Measurements from ENCODE around the gene CNKSR1.

CNKSR1 gene

DNA sequence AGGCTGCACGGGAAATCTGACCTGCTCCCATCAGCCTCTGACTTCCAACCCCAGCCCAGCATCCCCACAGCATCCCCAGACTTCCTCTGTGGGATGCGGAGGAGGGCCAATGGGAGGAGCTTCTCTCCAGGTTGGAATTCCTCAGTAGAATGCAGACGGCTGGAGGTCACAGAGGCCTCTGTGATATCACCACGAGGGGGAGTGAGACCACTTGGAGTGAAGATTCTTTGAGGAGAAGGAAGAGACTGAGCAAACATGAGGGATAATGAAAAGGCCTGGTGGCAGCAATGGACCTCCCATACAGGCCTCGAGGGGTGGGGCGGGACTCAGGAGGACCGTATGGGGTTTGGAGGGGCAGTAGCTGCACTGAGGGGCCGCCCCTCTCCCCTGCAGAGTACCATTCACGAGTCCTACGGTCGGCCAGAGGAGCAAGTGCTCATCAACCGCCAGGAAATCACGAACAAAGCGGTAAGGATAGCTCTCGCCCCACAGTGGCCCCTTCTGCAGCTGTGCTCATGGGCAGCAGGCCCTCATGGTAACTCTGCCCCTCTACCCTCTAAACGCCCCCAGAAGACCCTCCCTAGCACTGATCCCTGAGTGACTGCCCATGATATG is 13.2 kb downstream of the CNKSR1 start, which contains the start of gene CATSPER4:
Gene CATSPER4, plus strand, starts transcription at position 230 of the 615 bp plus-strand sequence. Its CDS starts 26 bp downstream, at position 256.
- no peaks in the 10 kb centered on the region for H3K4me1 ChIP-seq (ENCODE audit: low read depth, poor library complexity, severe bottlenecking)
- no peak within 1 kb of the TSS for H3K27ac ChIP-seq
- no peak within 1 kb of the TSS for H2AFZ ChIP-seq (ENCODE audit: low read depth)
- H3K4me3 ChIP-seq (IDR thresholded peaks at IDR 0.05; ENCODE audit: insufficient read depth, low read depth, low read length), result no peak within 1 kb of the TSS
- no peaks in the 10 kb centered on the region for H4K20me1 ChIP-seq (ENCODE audit: insufficient read depth)
- H3K79me2 ChIP-seq (ENCODE audit: insufficient read depth, low read depth), result no peaks in the 10 kb centered on the region
- no peaks in the 10 kb centered on the region for H3K27me3 ChIP-seq (ENCODE audit: insufficient read depth, low read depth)
- H3K36me3 ChIP-seq (ENCODE audit: insufficient read depth), result no peaks in the 10 kb centered on the region
- no peak within 1 kb of the TSS for H3K4me2 ChIP-seq
- H3K9ac ChIP-seq, result no peak within 1 kb of the TSS
- TF ChIP-seq, protein P1, sequence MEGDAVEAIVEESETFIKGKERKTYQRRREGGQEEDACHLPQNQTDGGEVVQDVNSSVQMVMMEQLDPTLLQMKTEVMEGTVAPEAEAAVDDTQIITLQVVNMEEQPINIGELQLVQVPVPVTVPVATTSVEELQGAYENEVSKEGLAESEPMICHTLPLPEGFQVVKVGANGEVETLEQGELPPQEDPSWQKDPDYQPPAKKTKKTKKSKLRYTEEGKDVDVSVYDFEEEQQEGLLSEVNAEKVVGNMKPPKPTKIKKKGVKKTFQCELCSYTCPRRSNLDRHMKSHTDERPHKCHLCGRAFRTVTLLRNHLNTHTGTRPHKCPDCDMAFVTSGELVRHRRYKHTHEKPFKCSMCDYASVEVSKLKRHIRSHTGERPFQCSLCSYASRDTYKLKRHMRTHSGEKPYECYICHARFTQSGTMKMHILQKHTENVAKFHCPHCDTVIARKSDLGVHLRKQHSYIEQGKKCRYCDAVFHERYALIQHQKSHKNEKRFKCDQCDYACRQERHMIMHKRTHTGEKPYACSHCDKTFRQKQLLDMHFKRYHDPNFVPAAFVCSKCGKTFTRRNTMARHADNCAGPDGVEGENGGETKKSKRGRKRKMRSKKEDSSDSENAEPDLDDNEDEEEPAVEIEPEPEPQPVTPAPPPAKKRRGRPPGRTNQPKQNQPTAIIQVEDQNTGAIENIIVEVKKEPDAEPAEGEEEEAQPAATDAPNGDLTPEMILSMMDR (conservative IDR thresholded peaks at IDR 0.05; ENCODE audit: low read depth, low read length), result no peak

DNA sequence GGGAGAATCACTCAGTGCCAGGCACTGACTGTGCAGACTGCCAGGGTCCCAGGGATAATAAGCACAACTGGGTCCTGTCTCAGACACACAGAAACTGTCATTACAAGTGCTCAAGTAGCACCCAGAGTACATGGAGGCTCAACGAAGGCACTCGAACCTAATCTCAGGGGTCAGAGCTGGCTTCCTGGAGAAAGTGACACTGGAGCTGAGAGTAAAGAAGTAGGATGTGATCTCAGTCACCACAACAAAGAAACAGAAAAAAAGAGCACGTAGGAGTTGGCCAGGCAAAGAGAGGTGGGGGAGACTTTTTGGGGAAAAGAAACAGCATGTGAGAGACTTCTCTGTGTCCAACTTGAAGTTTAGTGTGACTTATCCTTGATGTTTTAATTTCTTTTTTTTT is 14.4 kb downstream of the CNKSR1 start:
- H3K79me2 ChIP-seq (ENCODE audit: insufficient read depth, low read depth), result no peaks in the 10 kb centered on the region
- H3K27me3 ChIP-seq (ENCODE audit: insufficient read depth, low read depth), result no peaks in the 10 kb centered on the region
- H3K4me3 ChIP-seq (IDR thresholded peaks at IDR 0.05; ENCODE audit: insufficient read depth, low read depth, low read length), result no peak overlapping the region
- no peak overlapping the region for H3K27ac ChIP-seq
- H3K4me2 ChIP-seq, result no peak overlapping the region
- H3K9ac ChIP-seq, result no peak overlapping the region
- no peaks in the 10 kb centered on the region for H4K20me1 ChIP-seq (ENCODE audit: insufficient read depth)
- no peaks in the 10 kb centered on the region for H3K36me3 ChIP-seq (ENCODE audit: insufficient read depth)
- H2AFZ ChIP-seq (ENCODE audit: low read depth), result no peak overlapping the region
- H3K4me1 ChIP-seq (ENCODE audit: low read depth, poor library complexity, severe bottlenecking), result no peaks in the 10 kb centered on the region
- TF ChIP-seq, protein P1 (conservative IDR thresholded peaks at IDR 0.05; ENCODE audit: low read depth, low read length), result no peak

- TF ChIP-seq, protein P1 (conservative IDR thresholded peaks at IDR 0.05; ENCODE audit: low read depth, low read length), result no peak
- Histone ChIP-seq H4K20me1 (ENCODE audit: insufficient read depth) (no peaks in the 10 kb centered on the region), H3K27ac (no peak overlapping the region), H3K27me3 (ENCODE audit: insufficient read depth, low read depth) (no peaks in the 10 kb centered on the region), H3K9ac (no peak overlapping the region), H3K4me3 (IDR thresholded peaks at IDR 0.05; ENCODE audit: insufficient read depth, low read depth, low read length) (no peak overlapping the region), H3K36me3 (ENCODE audit: insufficient read depth) (no peaks in the 10 kb centered on the region), H2AFZ (ENCODE audit: low read depth) (no peak overlapping the region), H3K4me2 (no peak overlapping the region), H3K79me2 (ENCODE audit: insufficient read depth, low read depth) (no peaks in the 10 kb centered on the region), H3K4me1 (ENCODE audit: low read depth, poor library complexity, severe bottlenecking) (no peaks in the 10 kb centered on the region)
These were observed 18.5 kb downstream of the CNKSR1 start for GRCh38 chr1:26195805-26196204.

- Histone ChIP-seq H4K20me1 (ENCODE audit: insufficient read depth) (no peaks in the 10 kb centered on the region), H3K79me2 (ENCODE audit: insufficient read depth, low read depth) (no peaks in the 10 kb centered on the region), H3K36me3 (ENCODE audit: insufficient read depth) (no peaks in the 10 kb centered on the region), H3K4me3 (IDR thresholded peaks at IDR 0.05; ENCODE audit: insufficient read depth, low read depth, low read length) (no peak overlapping the region), H3K4me1 (ENCODE audit: low read depth, poor library complexity, severe bottlenecking) (no peaks in the 10 kb centered on the region), H3K27me3 (ENCODE audit: insufficient read depth, low read depth) (no peaks in the 10 kb centered on the region), H3K4me2 (no peak overlapping the region), H3K9ac (no peak overlapping the region), H2AFZ (ENCODE audit: low read depth) (no peak overlapping the region), H3K27ac (no peak overlapping the region)
- TF ChIP-seq, protein P1 (conservative IDR thresholded peaks at IDR 0.05; ENCODE audit: low read depth, low read length), result no peak
These were observed 20.0 kb downstream of the CNKSR1 start for GRCh38 chr1:26197301-26197700.

All from KMS-11 (cell line).